ENCODE results near the gene PIWIL4.

PIWIL4 gene

DNA sequence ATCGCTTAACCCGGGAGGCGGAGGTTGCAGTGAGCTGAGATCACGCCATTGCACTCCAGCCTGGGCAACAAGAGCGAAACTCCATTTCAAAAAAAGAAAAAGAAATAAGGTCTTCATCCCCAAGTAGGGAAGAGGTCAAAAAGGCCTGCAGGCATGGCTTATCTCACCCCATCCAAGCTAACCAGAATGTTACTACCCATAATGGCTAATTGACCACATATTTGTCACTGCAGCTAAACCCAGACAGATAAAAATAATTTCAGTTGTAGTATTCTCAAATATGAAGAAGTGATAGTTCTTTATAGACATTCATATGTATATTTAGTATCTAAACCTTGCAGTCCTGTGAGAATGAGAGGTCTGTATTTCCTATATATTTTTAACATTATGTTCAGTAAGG lies 17.8 kb downstream of the PIWIL4 start:
- TF ChIP-seq, protein P1, sequence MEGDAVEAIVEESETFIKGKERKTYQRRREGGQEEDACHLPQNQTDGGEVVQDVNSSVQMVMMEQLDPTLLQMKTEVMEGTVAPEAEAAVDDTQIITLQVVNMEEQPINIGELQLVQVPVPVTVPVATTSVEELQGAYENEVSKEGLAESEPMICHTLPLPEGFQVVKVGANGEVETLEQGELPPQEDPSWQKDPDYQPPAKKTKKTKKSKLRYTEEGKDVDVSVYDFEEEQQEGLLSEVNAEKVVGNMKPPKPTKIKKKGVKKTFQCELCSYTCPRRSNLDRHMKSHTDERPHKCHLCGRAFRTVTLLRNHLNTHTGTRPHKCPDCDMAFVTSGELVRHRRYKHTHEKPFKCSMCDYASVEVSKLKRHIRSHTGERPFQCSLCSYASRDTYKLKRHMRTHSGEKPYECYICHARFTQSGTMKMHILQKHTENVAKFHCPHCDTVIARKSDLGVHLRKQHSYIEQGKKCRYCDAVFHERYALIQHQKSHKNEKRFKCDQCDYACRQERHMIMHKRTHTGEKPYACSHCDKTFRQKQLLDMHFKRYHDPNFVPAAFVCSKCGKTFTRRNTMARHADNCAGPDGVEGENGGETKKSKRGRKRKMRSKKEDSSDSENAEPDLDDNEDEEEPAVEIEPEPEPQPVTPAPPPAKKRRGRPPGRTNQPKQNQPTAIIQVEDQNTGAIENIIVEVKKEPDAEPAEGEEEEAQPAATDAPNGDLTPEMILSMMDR (IDR thresholded peaks at IDR 0.05) = no peak

DNA sequence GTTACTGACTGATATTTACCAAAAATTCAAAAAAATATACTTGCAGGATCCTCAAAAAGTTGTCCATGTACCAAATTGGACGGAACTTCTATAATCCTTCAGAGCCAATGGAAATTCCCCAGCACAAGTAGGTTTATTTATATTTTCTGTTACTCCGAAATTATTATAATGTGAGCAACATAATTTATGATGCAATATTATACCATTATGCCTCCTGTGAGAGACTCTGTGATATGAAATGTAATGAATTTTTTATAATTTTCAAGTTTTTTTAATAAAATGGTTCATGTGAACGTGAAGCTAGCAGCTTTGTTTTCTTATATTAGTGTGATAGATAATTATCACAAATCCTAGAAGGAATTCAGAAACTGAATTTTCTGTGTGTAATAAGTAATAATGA lies 18.2 kb downstream of the PIWIL4 start:
- DNase-seq (ENCODE audit: low spot score) = no peak
- Histone ChIP-seq H3K4me3 (no peak overlapping the region), H3K27ac (no peak overlapping the region)
- TF ChIP-seq, protein P1 (IDR thresholded peaks at IDR 0.05) = no peak

More for the DNA sequence above, 17.8 kb downstream of the PIWIL4 start:
- no peak overlapping the region for H3K4me3 ChIP-seq
- no peak for DNase-seq (ENCODE audit: low spot score)
- no peak overlapping the region for H3K27ac ChIP-seq

DNA sequence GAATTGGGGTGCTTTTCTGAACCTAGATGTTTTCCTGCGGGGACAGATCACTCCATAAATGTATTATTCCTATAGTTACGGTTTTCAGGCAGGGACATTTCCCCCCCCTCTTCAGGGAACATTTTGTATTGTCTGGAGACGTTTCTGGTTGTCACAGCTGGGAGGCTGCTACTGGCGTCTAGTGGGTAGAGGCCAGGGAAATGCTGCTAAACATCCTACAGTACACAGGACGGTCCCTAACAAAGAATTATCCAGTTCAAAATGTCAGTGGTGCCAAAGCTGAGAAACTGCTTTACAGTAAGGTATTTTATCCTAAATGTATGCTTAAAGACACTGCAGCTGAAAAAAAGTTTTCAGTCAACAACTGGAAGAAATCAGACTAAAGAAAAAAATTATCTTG lies 19.4 kb downstream of the PIWIL4 start:
- no peak for DNase-seq (ENCODE audit: low spot score)
- no peak overlapping the region for H3K4me3 ChIP-seq
- no peak overlapping the region for H3K27ac ChIP-seq
- TF ChIP-seq, protein P1 (IDR thresholded peaks at IDR 0.05) = no peak

DNA sequence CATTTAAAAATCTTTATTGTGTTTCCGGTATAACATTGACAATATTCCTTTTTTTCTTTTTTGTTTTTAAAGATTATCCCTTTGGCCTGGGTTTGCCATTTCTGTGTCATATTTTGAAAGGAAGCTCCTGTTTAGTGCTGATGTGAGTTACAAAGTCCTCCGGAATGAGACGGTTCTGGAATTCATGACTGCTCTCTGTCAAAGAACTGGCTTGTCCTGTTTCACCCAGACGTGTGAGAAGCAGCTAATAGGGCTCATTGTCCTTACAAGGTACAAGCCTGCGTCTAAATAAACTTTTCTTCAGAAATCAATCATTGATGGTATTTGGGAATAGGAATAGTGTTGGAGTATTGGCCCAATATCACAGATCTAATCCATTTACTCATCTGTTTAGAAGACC lies 19.8 kb downstream of the PIWIL4 start:
- TF ChIP-seq, protein P1 (IDR thresholded peaks at IDR 0.05) = no peak
- DNase-seq (ENCODE audit: low spot score) = no peak
- Histone ChIP-seq H3K27ac (no peak overlapping the region), H3K4me3 (no peak overlapping the region)

DNA sequence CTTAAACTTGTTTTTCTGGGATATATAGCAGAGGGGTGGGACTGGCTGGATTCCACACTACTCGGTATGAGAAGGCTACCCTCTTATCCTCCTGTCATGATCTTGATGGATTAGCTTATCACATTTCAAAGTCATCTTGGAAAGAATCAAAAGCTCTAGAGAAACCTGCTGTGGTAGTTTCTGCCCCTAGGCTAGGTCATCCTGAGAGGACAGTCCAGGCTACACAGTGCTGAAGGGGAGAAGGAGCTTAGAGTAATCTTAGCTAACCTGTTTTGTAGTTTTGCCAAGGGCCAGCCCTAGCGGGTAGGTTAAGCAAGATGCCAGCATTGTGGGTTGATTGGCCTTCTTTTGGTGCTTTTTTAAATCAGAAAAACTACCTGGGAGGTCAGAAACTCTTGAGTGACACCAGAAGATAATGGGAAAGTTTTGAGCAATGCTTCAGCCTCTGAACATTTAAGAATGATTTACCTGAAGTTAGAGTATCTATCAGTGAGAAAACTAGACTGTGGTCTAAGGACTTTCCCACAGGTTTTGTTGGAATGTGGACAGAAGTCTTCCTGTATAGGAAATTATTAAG lies 21.3 kb downstream of the PIWIL4 start:
- TF ChIP-seq, protein P1 (IDR thresholded peaks at IDR 0.05) = no peak
- DNase-seq (ENCODE audit: low spot score) = no peak
- Histone ChIP-seq H3K4me3 (no peak overlapping the region), H3K27ac (no peak overlapping the region)

DNA sequence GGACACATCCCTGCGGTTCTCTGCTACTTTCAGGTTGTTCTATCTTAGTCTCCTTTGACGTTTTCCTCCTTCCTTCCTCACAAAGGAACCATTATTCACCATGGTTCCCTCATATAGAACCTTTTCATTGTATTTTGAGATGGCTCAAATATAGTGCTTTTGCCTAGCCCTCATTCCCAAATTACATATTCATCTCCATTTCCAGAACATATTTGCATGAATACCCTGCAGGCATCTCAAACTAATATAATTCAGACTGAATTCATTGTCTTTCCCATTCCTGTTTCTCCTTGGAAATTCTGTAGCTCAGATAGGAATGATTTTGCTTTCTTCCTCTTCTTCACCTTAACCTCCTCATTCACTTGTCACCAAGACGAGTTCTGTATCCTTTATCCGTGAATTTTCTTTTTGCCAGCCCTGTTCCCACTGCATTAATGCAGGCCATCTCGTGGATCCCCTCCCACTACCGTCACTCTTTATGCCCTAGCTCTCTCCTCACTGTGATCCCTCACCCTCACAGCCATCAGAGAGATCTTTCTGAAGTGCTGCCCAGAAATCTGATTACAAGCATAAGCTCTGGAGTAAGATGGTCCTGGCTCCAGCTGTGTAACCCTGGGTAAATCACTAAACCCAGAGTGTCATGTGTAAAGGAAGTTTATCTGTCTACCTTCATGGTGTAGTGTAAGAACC lies 23.3 kb downstream of the PIWIL4 start:
- no peak for DNase-seq (ENCODE audit: low spot score)
- Histone ChIP-seq H3K4me3 (no peak overlapping the region), H3K27ac (no peak overlapping the region)
- TF ChIP-seq, protein P1 (IDR thresholded peaks at IDR 0.05) = no peak

DNA sequence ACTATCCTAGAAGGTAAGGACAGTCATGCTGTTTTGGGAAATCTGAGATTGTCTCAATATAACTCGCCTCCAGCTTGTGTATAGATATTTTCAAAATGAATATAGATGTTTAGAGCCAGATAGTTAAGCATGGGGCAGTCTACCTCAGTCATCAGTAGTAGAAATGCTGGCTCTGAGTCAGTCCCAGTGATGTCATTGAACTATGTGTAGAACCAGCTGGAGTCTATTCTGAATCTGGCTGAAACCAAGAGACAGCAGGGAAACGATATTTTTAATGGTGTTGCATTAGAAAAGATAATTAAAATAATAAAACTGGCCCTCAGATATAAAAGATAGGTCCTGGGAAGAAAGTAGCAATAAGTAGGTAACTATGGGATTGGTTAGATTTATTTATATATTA lies 25.9 kb downstream of the PIWIL4 start:
- no peak overlapping the region for H3K4me3 ChIP-seq
- no peak for DNase-seq (ENCODE audit: low spot score)
- TF ChIP-seq, protein P1 (IDR thresholded peaks at IDR 0.05) = no peak
- H3K27ac ChIP-seq = no peak overlapping the region
